ENCODE results near the gene BBC3.

DNA sequence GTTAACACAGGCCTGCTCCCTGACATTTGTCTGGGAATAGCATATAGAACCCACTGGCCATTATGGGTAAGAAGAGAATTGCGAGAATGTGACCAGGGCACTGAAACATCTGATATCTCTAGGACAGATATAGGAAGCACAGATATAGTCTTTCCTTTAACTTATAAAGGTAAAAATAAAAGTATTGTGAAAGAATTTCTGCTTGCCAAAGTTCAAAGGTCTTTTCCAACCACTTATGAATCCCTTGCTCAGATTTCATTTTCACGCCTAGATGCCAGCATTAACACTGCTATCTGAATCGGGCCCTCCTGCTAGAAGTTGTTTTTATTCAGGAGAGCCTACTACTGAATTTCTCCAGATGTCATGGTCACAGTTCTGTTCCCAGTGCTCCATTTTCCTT is 27.7 kb downstream of the BBC3 start:
- TF ChIP-seq EZH2phosphoT487 (IDR thresholded peaks at IDR 0.05; ENCODE audit: insufficient read depth, low read depth), result no peak
- TF ChIP-seq EZH2 (IDR thresholded peaks at IDR 0.05; ENCODE audit: insufficient read depth, poor library complexity, severe bottlenecking), result no peak

Data from GM23248 (cell line).